Right atrium auricular region (tissue), 2 donors: ENCODE data around the gene RUNX3. TPM values are rescaled to one million over a fixed set of nuclear protein-coding genes. Genes with fewer than 3 reads are reported as not detected.

ENCODE experiments used
- DNase-seq: peaks from one replicate; pipeline ENCODE4 v3.0.0-alpha.2; 2019; ENCODE audit warnings: low spot score
- H3K27ac ChIP-seq, 2 donors: fragments of 200-600 bp; sonication (generic); 1 replicate in 1 of 2; 2 replicates in 1 of 2; pipeline ENCODE4 v1.5.1; 2016 to 2019
- H3K27me3 ChIP-seq, 2 donors: fragments of 200-600 bp; sonication (generic); one replicate each; pipeline versions ENCODE4 v1.5.1 to v1.6.0; 2017 to 2019
- H3K36me3 ChIP-seq: fragments of 200-600 bp; sonication (generic); one replicate; pipeline ENCODE4 v1.5.1; 2016
- H3K4me1 ChIP-seq, 2 donors: fragments of 200-600 bp; sonication (generic); one replicate each; pipeline versions ENCODE4 v1.5.1 to v1.6.0; 2017 to 2019
- H3K4me3 ChIP-seq, 2 donors: fragments of 200-600 bp; sonication (generic); 1 replicate in 1 of 2; 2 replicates in 1 of 2; pipeline ENCODE4 v1.5.1; 2017 to 2019; ENCODE audit warnings: mild to moderate bottlenecking in 1 of 2, moderate library complexity in 1 of 2
- H3K9me3 ChIP-seq, 2 donors: fragments of 200-600 bp; sonication (generic); one replicate each; pipeline ENCODE4 v1.5.1; 2019
- CTCF ChIP-seq, 2 donors: fragments of 200-600 bp; sonication (generic); IDR thresholded peaks; one replicate each; pipeline ENCODE4 v1.5.1; 2019; ENCODE audit warnings: antibody characterized with exemption in 2 of 2
- total RNA-seq, 2 donors: library from RNA; depleted of rRNA; stranded (reverse); fragments of >200 nt; gene quantifications; one replicate each; pipeline ENCODE4 v1.1.0, GENCODE V29; 2016

The RUNX3 gene
- total RNA-seq, 2 donors from 2014 or later = 0.48 to 2.3 TPM

- Histone ChIP-seq H3K4me1 (no peaks in the 10 kb centered on the region), H3K9me3 (no peaks in the 10 kb centered on the region), H3K36me3 (no peaks in the 10 kb centered on the region), H3K27ac (no peak overlapping the region), H3K4me3 (no peak overlapping the region), H3K27me3 (no peaks in the 10 kb centered on the region)
- DNase-seq = no peak
- TF ChIP-seq CTCF (IDR thresholded peaks at IDR 0.05) = no peak
Observed at GRCh38 chr1:24903011-24903461, 27.0 kb downstream of the RUNX3 start.

- Histone ChIP-seq H3K9me3 (no peaks in the 10 kb centered on the region), H3K27ac (no peak overlapping the region), H3K27me3 (no peaks in the 10 kb centered on the region), H3K36me3 (no peaks in the 10 kb centered on the region), H3K4me3 (no peak overlapping the region), H3K4me1 (no peaks in the 10 kb centered on the region)
- no peak for TF ChIP-seq CTCF (IDR thresholded peaks at IDR 0.05)
- DNase-seq = no peak
Observed at GRCh38 chr1:24902471-24902891, 27.6 kb downstream of the RUNX3 start.

- no peak for TF ChIP-seq CTCF (IDR thresholded peaks at IDR 0.05)
- Histone ChIP-seq H3K27ac (no peak overlapping the region), H3K4me1 (no peaks in the 10 kb centered on the region), H3K27me3 (no peaks in the 10 kb centered on the region), H3K36me3 (no peaks in the 10 kb centered on the region), H3K9me3 (no peaks in the 10 kb centered on the region), H3K4me3 (no peak overlapping the region)
- DNase-seq = no peak
Observed at GRCh38 chr1:24901791-24902470, 28.1 kb downstream of the RUNX3 start.

GRCh38 chr1:24900985-24901781 is 28.9 kb downstream of the RUNX3 start:
- H3K4me1 ChIP-seq = no peaks in the 10 kb centered on the region
- no peak overlapping the region for H3K27ac ChIP-seq
- H3K4me3 ChIP-seq = no peak overlapping the region
- no peaks in the 10 kb centered on the region for H3K27me3 ChIP-seq
- TF ChIP-seq CTCF (IDR thresholded peaks at IDR 0.05) = no peak
- DNase-seq = no peak
- no peaks in the 10 kb centered on the region for H3K9me3 ChIP-seq
- H3K36me3 ChIP-seq = no peaks in the 10 kb centered on the region

- TF ChIP-seq CTCF (IDR thresholded peaks at IDR 0.05) = no peak
- H3K4me1 ChIP-seq = no peaks in the 10 kb centered on the region
- no peak for DNase-seq
- no peaks in the 10 kb centered on the region for H3K27me3 ChIP-seq
- H3K27ac ChIP-seq = no peak overlapping the region
- no peak overlapping the region for H3K4me3 ChIP-seq
- H3K9me3 ChIP-seq = no peaks in the 10 kb centered on the region
- no peaks in the 10 kb centered on the region for H3K36me3 ChIP-seq
Observed at GRCh38 chr1:24900486-24900849, 29.6 kb downstream of the RUNX3 start.
